ENCODE data around the gene CCL28.

CCL28 gene

GRCh38 chr5:43354774-43355173 lies 57.4 kb downstream of the CCL28 start:
- TF ChIP-seq EZH2phosphoT487 (IDR thresholded peaks at IDR 0.05; ENCODE audit: borderline replicate concordance, low read length) (no peak), CTCF (IDR thresholded peaks at IDR 0.05; ENCODE audit: low read depth, low read length, poor library complexity, severe bottlenecking) (no peak)
- H3K4me2 ChIP-seq (ENCODE audit: low read length) = no peak overlapping the region
- peaks cover 3% of the 10 kb centered on the region; the same call in 1 of the 2 replicates for H3K9me3 ChIP-seq (ENCODE audit: control insufficient read depth, insufficient read depth, low read length)
- H3K9me2 ChIP-seq (replicated peaks; ENCODE audit: control insufficient read depth, low read length) = no peaks in the 10 kb centered on the region
- H3K79me2 ChIP-seq (ENCODE audit: control insufficient read depth, low read length) = no peaks in the 10 kb centered on the region
- no peaks in the 10 kb centered on the region for H4K20me1 ChIP-seq (ENCODE audit: control insufficient read depth, insufficient read depth, low read depth, low read length)
- peaks cover 5% of the 10 kb centered on the region; the same call in 1 of the 2 replicates for H3K27me3 ChIP-seq (ENCODE audit: control insufficient read depth, low read length)
- no peak overlapping the region for H3K4me3 ChIP-seq (ENCODE audit: low read length)
- H3K36me3 ChIP-seq (ENCODE audit: control insufficient read depth, low read length) = no peaks in the 10 kb centered on the region
- no peaks in the 10 kb centered on the region for H3F3A ChIP-seq (ENCODE audit: control insufficient read depth, insufficient read depth)
- H3K27ac ChIP-seq (ENCODE audit: low read depth, low read length) = no peak overlapping the region
- H3K4me1 ChIP-seq (ENCODE audit: control insufficient read depth, low read length) = no peaks in the 10 kb centered on the region

- no peaks in the 10 kb centered on the region for H3F3A ChIP-seq (ENCODE audit: control insufficient read depth, insufficient read depth)
- H3K27ac ChIP-seq (ENCODE audit: low read depth, low read length) = no peak overlapping the region
- H3K79me2 ChIP-seq (ENCODE audit: control insufficient read depth, low read length) = no peaks in the 10 kb centered on the region
- H3K4me1 ChIP-seq (ENCODE audit: control insufficient read depth, low read length) = no peaks in the 10 kb centered on the region
- no peaks in the 10 kb centered on the region for H3K9me3 ChIP-seq (ENCODE audit: control insufficient read depth, insufficient read depth, low read length)
- H3K4me2 ChIP-seq (ENCODE audit: low read length) = no peak overlapping the region
- no peaks in the 10 kb centered on the region for H3K9me2 ChIP-seq (replicated peaks; ENCODE audit: control insufficient read depth, low read length)
- no peaks in the 10 kb centered on the region for H3K36me3 ChIP-seq (ENCODE audit: control insufficient read depth, low read length)
- H3K4me3 ChIP-seq (ENCODE audit: low read length) = no peak overlapping the region
- H4K20me1 ChIP-seq (ENCODE audit: control insufficient read depth, insufficient read depth, low read depth, low read length) = no peaks in the 10 kb centered on the region
- TF ChIP-seq EZH2phosphoT487 (IDR thresholded peaks at IDR 0.05; ENCODE audit: borderline replicate concordance, low read length) (no peak), CTCF (IDR thresholded peaks at IDR 0.05; ENCODE audit: low read depth, low read length, poor library complexity, severe bottlenecking) (no peak)
- peaks cover 5% of the 10 kb centered on the region; the same call in 1 of the 2 replicates for H3K27me3 ChIP-seq (ENCODE audit: control insufficient read depth, low read length)
Observed at GRCh38 chr5:43353668-43354067, 58.5 kb downstream of the CCL28 start.

- Histone ChIP-seq H4K20me1 (ENCODE audit: control insufficient read depth, insufficient read depth, low read depth, low read length) (no peaks in the 10 kb centered on the region), H3K27ac (ENCODE audit: low read depth, low read length) (no peak overlapping the region), H3K27me3 (ENCODE audit: control insufficient read depth, low read length) (peaks cover 5% of the 10 kb centered on the region; the same call in 1 of the 2 replicates), H3K9me3 (ENCODE audit: control insufficient read depth, insufficient read depth, low read length) (no peaks in the 10 kb centered on the region), H3K36me3 (ENCODE audit: control insufficient read depth, low read length) (no peaks in the 10 kb centered on the region), H3K4me2 (ENCODE audit: low read length) (no peak overlapping the region), H3K4me1 (ENCODE audit: control insufficient read depth, low read length) (no peaks in the 10 kb centered on the region), H3F3A (ENCODE audit: control insufficient read depth, insufficient read depth) (no peaks in the 10 kb centered on the region), H3K9me2 (replicated peaks; ENCODE audit: control insufficient read depth, low read length) (no peaks in the 10 kb centered on the region), H3K79me2 (ENCODE audit: control insufficient read depth, low read length) (no peaks in the 10 kb centered on the region), H3K4me3 (ENCODE audit: low read length) (no peak overlapping the region)
- TF ChIP-seq CTCF (IDR thresholded peaks at IDR 0.05; ENCODE audit: low read depth, low read length, poor library complexity, severe bottlenecking) = no peak
- TF ChIP-seq EZH2phosphoT487 (IDR thresholded peaks at IDR 0.05; ENCODE audit: borderline replicate concordance, low read length) = no peak
Observed at GRCh38 chr5:43352915-43353314, 59.3 kb downstream of the CCL28 start.
